ENCODE results near the gene OR52W1.

Gene OR52W1

DNA sequence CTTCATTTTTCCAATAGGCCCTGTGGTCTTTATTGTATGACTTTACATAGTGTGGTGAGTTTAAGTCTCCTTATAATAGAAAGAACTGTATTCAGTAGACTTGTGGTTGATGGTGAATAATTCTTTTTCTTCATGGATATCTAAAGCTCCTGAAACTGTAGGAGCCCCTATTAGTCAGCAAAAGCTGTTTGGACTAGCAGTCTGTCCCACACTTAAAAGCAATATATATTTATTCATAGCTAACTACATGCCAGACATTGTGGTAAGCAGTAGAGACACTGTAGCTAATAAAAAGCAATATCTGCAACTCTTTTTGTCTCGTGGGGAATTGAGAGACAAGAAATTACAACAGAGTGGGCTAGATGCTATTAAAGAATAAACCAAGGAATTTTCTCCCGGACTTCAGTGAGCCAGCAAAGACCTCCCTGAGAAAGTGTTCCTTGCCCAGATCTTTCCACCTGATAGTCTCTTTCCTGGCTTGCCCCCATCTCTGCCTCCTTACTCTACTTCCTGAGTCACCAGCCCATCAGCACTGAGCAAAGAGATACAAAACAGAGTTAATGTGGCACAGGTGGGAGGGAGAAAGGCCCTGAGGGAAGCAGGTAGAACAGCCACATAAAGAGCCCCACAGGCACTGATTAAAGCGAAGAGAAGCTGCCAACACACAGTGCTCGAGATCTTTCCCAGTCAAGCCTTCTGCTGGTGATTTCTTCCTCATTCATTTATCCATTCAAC is 1.4 kb upstream of the OR52W1 start:
- no peak for TF ChIP-seq EZH2phosphoT487 (IDR thresholded peaks at IDR 0.05; ENCODE audit: borderline replicate concordance, low read length)
- TF ChIP-seq, protein P1, sequence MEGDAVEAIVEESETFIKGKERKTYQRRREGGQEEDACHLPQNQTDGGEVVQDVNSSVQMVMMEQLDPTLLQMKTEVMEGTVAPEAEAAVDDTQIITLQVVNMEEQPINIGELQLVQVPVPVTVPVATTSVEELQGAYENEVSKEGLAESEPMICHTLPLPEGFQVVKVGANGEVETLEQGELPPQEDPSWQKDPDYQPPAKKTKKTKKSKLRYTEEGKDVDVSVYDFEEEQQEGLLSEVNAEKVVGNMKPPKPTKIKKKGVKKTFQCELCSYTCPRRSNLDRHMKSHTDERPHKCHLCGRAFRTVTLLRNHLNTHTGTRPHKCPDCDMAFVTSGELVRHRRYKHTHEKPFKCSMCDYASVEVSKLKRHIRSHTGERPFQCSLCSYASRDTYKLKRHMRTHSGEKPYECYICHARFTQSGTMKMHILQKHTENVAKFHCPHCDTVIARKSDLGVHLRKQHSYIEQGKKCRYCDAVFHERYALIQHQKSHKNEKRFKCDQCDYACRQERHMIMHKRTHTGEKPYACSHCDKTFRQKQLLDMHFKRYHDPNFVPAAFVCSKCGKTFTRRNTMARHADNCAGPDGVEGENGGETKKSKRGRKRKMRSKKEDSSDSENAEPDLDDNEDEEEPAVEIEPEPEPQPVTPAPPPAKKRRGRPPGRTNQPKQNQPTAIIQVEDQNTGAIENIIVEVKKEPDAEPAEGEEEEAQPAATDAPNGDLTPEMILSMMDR (IDR thresholded peaks at IDR 0.05; ENCODE audit: low read depth, low read length, poor library complexity, severe bottlenecking): no peak
- no peaks in the 10 kb centered on the region for H3K9me2 ChIP-seq (replicated peaks; ENCODE audit: control insufficient read depth, low read length)
- no peak overlapping the region for H3K4me3 ChIP-seq (ENCODE audit: low read length)

DNA sequence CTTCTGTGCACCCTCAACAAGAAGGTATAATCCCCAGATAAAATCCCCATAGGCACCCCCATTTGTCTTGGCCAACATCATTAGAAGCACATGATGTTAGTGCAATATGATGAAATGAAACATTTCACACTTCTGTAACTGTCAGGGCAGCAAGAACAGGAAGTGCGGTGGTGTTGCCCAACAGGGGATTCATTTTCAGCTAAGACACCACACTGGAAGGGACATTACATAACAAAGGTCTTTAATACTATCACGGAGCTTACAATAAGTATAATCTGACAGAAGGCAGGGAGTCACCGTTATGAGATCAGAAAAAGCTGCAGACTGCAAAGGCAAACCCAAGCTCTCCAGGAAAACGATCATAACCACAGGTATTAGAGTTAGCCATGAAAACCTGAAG is 2.0 kb downstream of the OR52W1 start:
- Histone ChIP-seq H3K4me2 (ENCODE audit: low read length) (no peak overlapping the region), H3K79me2 (ENCODE audit: control insufficient read depth, low read length) (no peaks in the 10 kb centered on the region), H3K9me3 (ENCODE audit: control insufficient read depth, insufficient read depth, low read length) (no peaks in the 10 kb centered on the region), H3K27ac (ENCODE audit: low read depth, low read length) (no peak overlapping the region), H3K9me2 (replicated peaks; ENCODE audit: control insufficient read depth, low read length) (no peaks in the 10 kb centered on the region), H3K4me3 (ENCODE audit: low read length) (no peak overlapping the region), H3K4me1 (ENCODE audit: control insufficient read depth, low read length) (no peaks in the 10 kb centered on the region), H3K36me3 (ENCODE audit: control insufficient read depth, low read length) (0 out of 2 replicates have a peak, but pooled peaks cover 3% of the 10 kb centered on the region), H3F3A (ENCODE audit: control insufficient read depth, insufficient read depth) (no peaks in the 10 kb centered on the region), H3K27me3 (ENCODE audit: control insufficient read depth, low read length) (peaks cover 3% of the 10 kb centered on the region), H4K20me1 (ENCODE audit: control insufficient read depth, insufficient read depth, low read depth, low read length) (no peaks in the 10 kb centered on the region)
- no peak for TF ChIP-seq EZH2phosphoT487 (IDR thresholded peaks at IDR 0.05; ENCODE audit: borderline replicate concordance, low read length)
- TF ChIP-seq, protein P1 (IDR thresholded peaks at IDR 0.05; ENCODE audit: low read depth, low read length, poor library complexity, severe bottlenecking): no peak

More for the DNA sequence above, 1.4 kb upstream of the OR52W1 start:
- Histone ChIP-seq H4K20me1 (ENCODE audit: control insufficient read depth, insufficient read depth, low read depth, low read length) (no peaks in the 10 kb centered on the region), H3F3A (ENCODE audit: control insufficient read depth, insufficient read depth) (no peaks in the 10 kb centered on the region), H3K4me1 (ENCODE audit: control insufficient read depth, low read length) (no peaks in the 10 kb centered on the region), H3K79me2 (ENCODE audit: control insufficient read depth, low read length) (no peaks in the 10 kb centered on the region), H3K9me3 (ENCODE audit: control insufficient read depth, insufficient read depth, low read length) (no peaks in the 10 kb centered on the region), H3K27ac (ENCODE audit: low read depth, low read length) (no peak overlapping the region), H3K4me2 (ENCODE audit: low read length) (no peak overlapping the region), H3K36me3 (ENCODE audit: control insufficient read depth, low read length) (no peaks in the 10 kb centered on the region), H3K27me3 (ENCODE audit: control insufficient read depth, low read length) (peaks cover 16% of the 10 kb centered on the region)

DNA sequence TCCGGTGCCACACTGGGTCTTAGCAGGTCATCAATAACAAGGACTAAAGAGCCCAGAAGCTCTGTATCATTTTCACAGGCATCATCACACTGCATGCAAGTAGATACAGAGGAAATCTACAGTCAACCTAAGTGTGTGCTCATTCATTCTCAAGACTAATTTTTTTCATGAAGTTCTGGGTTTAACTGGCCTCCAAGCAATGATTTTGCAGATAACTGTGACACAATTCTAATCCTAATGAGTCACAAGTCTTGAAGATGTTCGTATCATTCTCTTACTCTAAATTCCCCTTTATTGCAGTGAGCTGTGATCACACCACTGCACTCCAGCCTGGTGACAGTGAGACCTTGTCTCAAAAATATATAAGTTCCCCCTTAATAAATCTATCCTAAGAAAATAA is 2.5 kb downstream of the OR52W1 start:
- H3K4me3 ChIP-seq (ENCODE audit: low read length): no peak overlapping the region
- H3K4me2 ChIP-seq (ENCODE audit: low read length): no peak overlapping the region
- 0 out of 2 replicates have a peak, but pooled peaks cover 3% of the 10 kb centered on the region for H3K36me3 ChIP-seq (ENCODE audit: control insufficient read depth, low read length)
- H3F3A ChIP-seq (ENCODE audit: control insufficient read depth, insufficient read depth): no peaks in the 10 kb centered on the region
- no peaks in the 10 kb centered on the region for H3K27me3 ChIP-seq (ENCODE audit: control insufficient read depth, low read length)
- H3K27ac ChIP-seq (ENCODE audit: low read depth, low read length): no peak overlapping the region
- H3K79me2 ChIP-seq (ENCODE audit: control insufficient read depth, low read length): no peaks in the 10 kb centered on the region
- no peaks in the 10 kb centered on the region for H3K4me1 ChIP-seq (ENCODE audit: control insufficient read depth, low read length)
- H4K20me1 ChIP-seq (ENCODE audit: control insufficient read depth, insufficient read depth, low read depth, low read length): no peaks in the 10 kb centered on the region
- no peaks in the 10 kb centered on the region for H3K9me3 ChIP-seq (ENCODE audit: control insufficient read depth, insufficient read depth, low read length)
- no peaks in the 10 kb centered on the region for H3K9me2 ChIP-seq (replicated peaks; ENCODE audit: control insufficient read depth, low read length)
- no peak for TF ChIP-seq EZH2phosphoT487 (IDR thresholded peaks at IDR 0.05; ENCODE audit: borderline replicate concordance, low read length)

DNA sequence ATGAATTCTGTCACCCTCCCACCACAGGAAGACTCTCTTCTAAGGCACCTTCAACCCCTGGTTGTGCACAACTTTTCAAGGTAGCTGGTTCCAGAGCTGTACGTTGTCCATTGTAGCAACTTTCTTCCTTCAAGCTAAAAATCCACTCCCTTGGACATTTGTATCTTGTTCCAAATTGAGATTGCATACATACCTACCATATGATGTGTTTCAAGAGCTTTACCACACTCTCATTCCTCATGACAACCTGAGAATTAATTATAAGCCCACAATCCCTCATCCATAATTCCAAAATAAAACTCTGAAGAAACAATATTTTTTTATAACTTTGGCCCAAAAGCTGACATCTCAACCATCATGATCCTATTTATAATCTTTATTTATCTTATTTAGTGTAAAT is 3.0 kb downstream of the OR52W1 start:
- Histone ChIP-seq H3K79me2 (ENCODE audit: control insufficient read depth, low read length) (no peaks in the 10 kb centered on the region), H3K4me3 (ENCODE audit: low read length) (no peak overlapping the region), H3K4me2 (ENCODE audit: low read length) (no peak overlapping the region), H3K27me3 (ENCODE audit: control insufficient read depth, low read length) (no peaks in the 10 kb centered on the region), H3F3A (ENCODE audit: control insufficient read depth, insufficient read depth) (no peaks in the 10 kb centered on the region), H3K9me2 (replicated peaks; ENCODE audit: control insufficient read depth, low read length) (no peaks in the 10 kb centered on the region), H4K20me1 (ENCODE audit: control insufficient read depth, insufficient read depth, low read depth, low read length) (no peaks in the 10 kb centered on the region), H3K4me1 (ENCODE audit: control insufficient read depth, low read length) (no peaks in the 10 kb centered on the region), H3K9me3 (ENCODE audit: control insufficient read depth, insufficient read depth, low read length) (no peaks in the 10 kb centered on the region), H3K36me3 (ENCODE audit: control insufficient read depth, low read length) (0 out of 2 replicates have a peak, but pooled peaks cover 3% of the 10 kb centered on the region), H3K27ac (ENCODE audit: low read depth, low read length) (no peak overlapping the region)
- TF ChIP-seq, protein P1 (IDR thresholded peaks at IDR 0.05; ENCODE audit: low read depth, low read length, poor library complexity, severe bottlenecking): no peak
- TF ChIP-seq EZH2phosphoT487 (IDR thresholded peaks at IDR 0.05; ENCODE audit: borderline replicate concordance, low read length): no peak
